RCC 7860 (cell line): Measurements from ENCODE around the gene ZBTB46.

ENCODE experiments used
- DNase-seq: peaks from one replicate; pipeline ENCODE4 v3.0.0-alpha.2; 2015; ENCODE audit warnings: low spot score
- FAIRE-seq: peaks from 2 replicates; lab custom pipeline; 2012; peaks lifted over from hg19 to GRCh38; lab: Jason Lieb, UNC

ZBTB46 gene

DNA sequence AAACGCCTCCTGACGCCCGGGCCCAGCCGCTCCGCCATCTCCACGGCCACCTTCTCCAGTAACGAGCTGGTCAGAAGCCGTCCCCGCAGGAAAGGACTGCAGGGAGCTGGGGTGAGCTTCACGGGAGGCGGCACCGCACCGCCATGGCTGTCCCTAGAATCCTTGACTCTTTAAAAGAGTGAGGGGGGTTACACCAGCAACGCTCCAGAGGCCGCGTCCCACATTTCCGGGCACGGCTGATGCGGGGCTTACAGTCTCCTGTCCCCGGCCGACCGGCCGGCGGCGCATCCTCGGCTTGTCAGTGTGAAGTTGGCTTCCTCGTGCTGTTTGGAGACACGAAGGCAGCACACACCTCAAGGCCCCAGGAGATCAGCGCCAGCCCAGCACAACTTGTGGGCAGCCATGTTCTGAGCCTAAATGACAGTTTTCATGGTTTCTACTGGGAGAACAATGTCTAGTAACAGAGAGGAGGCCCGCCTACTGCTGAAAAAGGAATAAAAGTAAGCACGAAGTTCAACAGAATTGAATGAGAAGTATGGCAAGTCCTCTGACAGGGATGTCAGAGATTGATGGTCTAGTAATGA is 61.1 kb downstream of the ZBTB46 start:
- FAIRE-seq (no peak), DNase-seq (no peak)

- DNase-seq (no peak), FAIRE-seq (no peak)
Measured at GRCh38 chr20:63768591-63769515, 62.2 kb downstream of the ZBTB46 start.

DNA sequence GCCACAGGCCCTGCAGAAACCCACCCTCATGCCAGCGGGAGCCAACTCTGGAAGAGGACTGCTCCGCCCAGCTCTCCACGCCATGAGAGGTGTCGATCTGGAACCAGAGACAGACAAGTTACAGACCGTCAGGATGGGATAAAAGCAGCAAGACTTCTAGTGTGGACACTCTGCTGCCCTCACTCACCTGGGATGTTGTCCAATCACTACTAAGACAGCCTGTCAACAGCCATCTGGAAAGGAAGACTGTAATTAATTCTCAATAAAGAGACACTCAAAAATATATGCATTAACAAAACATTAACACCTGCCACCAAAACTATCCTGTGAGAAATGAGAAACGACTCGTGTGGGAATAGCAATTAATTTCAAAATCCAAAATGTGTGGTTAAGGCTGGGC is 63.2 kb downstream of the ZBTB46 start:
- no peak for DNase-seq
- no peak for FAIRE-seq

DNA sequence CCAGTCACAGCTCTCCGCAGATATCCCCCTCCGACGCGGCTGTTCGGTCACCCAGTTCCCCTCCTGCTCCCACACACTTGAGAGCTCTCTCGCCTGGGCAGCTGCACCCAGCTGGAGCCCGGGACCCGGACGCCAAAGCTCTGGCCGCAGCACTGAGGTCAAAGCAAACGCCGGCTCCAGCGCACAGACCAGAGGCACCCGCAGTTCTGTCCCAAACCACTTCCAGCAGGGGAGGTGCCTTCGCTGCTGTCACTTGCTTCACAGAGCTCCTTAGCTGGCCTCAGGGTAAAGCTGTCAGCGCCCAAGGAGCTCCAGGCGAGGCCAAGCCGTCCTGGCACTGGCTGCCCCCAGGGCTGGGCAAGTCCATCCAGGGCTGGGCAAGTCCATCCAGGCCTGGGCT is 63.6 kb downstream of the ZBTB46 start:
- FAIRE-seq (no peak), DNase-seq (no peak)

DNA sequence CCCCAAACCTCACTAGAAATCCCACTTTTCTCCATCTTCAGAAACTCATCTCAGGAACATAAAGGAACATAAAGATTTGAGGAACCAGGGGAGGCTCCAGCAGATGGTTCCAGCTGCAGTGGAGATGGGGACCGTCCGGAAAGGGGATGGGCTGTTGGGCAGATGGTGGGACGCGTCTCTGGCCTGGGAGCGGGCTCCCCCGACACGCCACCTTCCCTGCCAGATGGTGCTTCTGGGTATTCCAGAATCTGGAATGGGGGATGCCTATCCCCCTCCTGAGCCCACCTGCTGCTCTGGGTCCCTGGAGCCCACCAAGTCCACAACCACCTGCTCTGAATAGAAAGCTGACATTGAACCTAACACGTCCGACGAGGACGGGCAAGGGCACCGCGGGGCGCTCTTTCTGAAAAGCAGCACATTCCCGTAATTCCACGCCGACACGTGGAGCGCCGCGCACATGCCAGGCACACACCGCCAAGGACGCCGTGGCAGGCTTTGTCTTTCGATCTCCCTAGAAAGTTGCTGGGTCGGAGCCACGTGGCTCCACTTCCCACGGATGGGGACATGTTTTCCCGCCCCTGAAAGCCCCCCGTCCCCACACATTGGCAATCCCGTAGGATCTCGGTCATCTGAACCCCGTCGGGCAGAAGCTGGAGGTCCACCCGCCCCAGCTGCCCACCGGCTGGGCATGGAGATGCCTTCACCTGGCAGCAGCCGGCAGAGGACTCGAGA is 64.2 kb downstream of the ZBTB46 start:
- FAIRE-seq (no peak), DNase-seq (no peak)

DNA sequence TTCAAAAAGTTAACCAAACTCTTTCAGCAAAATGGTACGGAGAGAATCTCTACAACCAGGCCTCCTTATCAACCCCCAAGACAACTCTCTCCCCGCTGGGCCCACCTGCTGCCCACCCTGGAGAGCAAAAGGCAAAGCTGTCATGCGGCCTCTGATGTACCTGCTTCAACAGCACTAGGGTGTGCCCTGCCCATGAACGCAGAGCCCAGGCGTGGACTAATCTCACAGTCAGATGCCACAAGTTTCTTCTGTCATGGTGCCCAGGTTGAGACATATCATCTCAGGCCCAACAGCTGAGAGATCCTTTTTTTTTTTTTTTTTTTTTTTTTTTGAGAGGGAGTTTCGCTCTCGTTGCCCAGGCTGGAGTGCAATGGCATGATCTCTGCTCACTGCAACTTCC is 65.2 kb downstream of the ZBTB46 start:
- no peak for DNase-seq
- no peak for FAIRE-seq

DNA sequence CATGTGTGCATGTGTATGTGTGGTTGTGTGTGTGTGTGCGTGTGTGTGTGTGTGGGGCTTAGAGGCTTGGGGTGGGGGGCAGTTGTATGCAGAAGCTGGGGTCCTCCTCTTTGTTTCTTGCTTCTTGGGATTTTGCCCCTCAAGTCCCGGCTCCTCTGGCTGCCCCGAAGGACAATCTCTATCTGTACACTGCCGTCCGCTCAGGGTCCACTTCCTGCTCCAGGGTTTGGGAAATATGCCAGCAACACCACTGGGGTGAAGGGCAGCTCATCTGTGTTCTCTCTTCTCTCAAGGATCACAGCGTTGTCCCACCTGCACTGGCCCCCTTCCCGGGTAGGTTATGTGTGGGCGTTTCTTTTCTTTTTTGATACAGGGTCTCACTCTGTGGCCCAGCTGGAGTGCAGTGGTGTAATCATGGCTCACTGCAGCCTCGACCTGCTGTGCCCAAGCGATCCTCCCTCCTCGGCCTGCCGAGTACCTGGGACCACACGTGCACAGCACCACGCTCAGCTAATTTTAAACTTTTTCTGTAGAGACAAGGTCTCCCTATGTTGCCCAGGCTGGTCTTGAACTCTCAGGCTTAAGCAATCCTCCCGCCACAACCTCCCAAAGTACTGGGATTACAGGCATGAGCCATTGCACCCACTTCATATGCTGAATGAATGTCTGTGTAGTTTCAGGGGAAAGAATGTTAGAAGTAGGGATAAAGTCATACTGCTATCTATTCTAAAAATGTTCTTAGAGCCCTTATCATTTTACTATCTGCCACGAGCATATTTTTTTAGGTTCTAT is 65.8 kb downstream of the ZBTB46 start:
- no peak for FAIRE-seq

DNA sequence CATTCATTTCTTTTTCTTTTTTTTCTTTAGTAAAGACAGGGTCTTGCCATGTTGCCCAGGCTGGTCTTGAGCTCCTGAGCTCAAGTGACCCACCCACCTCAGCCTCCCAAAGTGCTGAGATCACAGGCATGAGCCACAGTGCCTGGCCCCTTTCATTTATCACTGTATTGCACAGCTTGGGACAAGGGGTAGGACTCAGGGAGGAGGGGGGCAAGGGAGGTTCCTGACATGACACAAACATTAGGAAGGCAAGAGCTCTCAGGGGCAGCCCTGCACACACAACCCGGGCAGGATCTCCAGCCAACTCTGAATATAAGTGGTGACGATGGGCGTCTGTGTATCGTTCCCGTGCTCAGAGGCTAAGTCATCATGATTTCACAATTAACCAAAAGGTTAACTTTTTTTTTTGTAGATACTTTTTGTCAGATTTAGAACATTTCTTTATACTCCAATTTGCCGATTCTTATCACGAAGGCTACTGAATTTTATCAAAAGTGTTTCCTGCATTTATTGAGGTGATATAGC is 71.6 kb downstream of the ZBTB46 start:
- DNase-seq (no peak), FAIRE-seq (no peak)

More for the DNA sequence above, 65.8 kb downstream of the ZBTB46 start:
- no peak for DNase-seq

DNA sequence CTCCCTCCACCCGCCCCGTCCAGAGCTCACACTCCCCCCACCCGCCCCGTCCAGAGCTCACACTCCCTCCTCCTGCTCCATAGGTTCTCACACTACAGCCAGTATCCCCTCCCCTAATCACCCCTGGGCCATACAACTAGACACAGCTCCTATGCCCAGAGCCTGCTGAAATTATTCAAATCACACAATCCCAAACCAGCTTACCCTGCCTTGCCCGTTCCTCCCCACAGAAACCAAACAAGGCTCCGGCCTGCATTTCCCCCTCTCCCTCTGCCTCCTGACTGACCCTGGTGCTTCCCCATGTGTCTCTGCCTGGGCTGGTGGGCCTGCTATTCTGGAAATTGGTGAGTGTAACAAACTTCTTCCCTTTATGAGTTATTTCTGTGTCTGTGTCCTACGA is 72.9 kb downstream of the ZBTB46 start:
- FAIRE-seq (no peak), DNase-seq (no peak)

GRCh38 chr20:63756648-63756991 is 74.4 kb downstream of the ZBTB46 start:
- FAIRE-seq (no peak), DNase-seq (no peak)

DNA sequence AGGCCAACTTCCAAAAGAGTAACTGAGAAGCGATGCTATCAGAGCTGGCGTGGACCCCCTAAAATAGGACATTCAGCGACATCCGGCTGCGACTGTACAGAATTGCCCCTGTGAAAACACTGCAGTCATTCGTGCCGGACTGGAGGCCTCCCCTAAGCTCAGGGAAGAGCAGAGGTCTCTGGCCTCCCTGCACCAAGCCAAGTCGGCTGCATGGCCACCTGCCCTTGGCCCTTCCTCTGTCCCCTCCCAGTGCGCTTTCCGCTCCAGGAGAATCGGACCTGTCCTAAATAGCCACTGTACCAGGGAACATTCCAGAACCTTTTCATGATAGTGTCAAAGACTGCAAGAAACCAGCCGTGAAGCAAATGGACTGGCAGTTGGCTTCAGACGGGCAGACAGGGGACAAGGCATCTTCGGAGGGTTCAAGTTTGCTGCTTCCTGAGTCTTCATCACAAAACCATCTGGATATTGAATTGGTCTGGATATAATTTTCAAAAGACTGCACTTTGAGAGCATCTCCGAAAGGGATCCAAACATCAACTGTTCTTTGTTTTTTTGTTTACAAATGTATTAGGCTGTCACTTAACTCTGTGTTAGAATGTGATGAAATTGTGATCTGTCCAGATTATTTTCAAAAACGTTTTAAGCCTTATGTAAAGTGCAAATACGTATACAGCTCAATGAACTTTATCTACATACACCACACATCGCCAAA is 75.0 kb downstream of the ZBTB46 start:
- no peak for FAIRE-seq
- no peak for DNase-seq

- DNase-seq (no peak), FAIRE-seq (no peak)
Measured at GRCh38 chr20:63754008-63754407, 77.1 kb downstream of the ZBTB46 start.

- no peak for FAIRE-seq
Measured at GRCh38 chr20:63753381-63753780, 77.7 kb downstream of the ZBTB46 start.

GRCh38 chr20:63752411-63753101 is 78.5 kb downstream of the ZBTB46 start:
- no peak for FAIRE-seq
- no peak for DNase-seq

More at GRCh38 chr20:63753381-63753780, 77.7 kb downstream of the ZBTB46 start:
- no peak for DNase-seq

DNA sequence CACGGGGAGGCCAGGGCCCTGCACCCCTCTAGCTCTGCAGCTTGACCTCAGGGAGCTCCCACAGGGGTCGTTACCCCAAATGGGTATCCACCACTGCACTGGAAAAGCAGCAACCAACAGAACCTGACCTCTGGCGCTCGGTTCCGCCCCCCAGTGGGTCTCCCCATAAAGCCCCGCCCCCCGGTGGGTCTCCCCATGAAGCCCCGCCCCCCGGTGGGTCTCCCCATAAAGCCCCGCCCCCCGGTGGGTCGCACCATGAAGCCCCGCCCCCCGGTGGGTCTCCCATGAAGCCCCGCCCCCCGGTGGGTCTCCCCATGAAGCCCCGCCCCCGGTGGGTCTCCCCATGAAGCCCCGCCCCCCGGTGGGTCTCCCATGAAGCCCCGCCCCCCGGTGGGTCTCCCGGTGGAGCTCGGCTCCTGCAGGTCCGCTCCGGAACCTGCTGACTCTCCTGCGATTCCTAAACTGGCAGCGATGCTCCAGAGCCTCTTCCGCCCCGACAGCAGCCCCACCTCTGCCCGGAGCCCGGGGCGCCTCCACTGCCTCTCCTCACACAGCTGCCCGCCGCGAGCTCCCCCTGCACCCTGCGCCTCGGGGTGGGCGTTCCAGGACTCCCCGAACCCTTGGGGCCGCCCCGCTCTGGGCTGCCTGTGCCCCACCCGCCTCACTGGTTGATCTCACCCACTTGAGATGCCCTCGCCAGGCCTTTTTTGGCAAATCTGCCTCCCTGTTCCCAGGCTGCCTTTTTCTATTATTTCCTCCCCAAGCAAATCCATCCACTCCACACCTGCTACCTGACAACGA is 79.4 kb downstream of the ZBTB46 start:
- DNase-seq = no peak
- FAIRE-seq = no peak

DNA sequence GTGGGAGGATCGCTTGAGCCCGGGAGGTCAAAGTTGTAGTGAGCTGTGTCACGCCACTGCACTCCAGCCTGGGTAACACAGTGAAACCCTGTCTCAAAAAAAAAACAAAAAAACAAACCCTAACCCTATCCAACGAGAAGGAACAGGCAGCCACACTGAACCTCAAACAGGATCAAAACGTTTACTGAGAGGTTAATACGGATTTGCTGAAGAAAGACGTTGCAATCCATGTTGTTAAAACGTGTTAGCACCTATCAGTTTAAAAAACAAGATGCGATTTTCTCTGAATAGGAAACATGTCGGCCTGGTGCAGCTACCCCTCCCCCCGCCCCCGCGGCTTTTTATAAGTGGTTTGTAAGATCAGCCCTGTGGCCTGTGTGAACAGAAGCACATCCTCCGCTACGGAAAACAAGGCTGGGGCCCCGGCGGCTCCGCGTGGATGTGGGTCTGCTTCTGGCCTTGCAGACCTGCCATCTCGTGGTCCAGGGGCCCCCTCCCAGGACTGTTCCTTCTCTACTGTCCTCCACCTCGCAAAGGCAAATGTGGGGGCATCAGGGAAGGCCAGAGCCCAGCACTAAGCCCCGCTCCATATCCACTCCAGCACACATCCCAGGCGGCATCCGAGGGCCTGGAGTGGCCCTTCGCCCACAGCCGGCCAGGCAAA is 80.1 kb downstream of the ZBTB46 start:
- no peak for FAIRE-seq
- no peak for DNase-seq

DNA sequence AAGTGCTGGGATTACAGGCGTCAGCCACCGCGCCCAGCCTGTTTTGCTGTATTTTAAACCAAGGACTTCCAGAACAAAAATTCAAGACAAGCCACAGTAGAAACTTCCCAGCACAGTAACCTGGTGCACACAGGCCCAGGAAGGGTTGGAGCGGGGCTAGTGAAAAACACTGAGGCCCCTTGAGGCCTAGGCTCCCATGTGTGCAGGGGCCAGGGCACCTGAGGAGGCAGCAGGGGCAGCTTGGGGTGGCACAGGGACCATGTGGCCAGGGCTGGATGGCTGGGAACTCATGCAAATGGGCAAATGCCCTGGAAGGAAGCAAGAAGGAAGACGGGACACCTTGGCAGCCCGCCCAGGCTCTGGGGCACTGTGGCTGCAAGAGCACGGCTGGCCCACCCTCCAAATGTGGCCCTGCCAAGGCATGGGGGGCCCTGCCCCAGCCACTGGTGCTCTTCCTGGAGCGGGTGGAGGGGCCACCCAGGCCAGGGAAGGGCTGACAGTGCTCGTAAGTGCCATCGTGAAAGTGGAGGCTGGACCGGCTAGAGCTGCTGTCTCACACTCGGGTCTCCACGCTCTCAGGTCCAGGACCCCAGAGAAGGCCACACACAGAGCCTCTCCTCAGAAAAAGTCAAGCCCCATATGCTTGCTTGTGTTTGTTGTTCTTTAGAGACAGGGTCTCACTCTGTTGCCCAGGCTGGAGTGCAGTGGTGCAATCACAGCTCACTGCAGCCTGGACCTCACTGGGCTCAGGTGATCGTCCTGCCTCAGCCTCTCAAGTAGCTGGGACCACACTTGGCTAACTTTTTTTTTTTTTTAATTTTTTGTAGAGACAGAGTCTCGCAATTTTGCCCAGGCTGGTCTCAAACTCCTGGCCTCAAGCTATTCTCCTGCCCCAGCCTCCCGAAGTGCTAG is 81.2 kb downstream of the ZBTB46 start:
- FAIRE-seq (no peak), DNase-seq (no peak)
